Measurements from ENCODE around the gene DVL2. TPM values are rescaled to one million over a fixed set of nuclear protein-coding genes. Genes with fewer than 3 reads are reported as not detected.

DVL2 gene
- total RNA-seq, 2 donors from 2014 or later = 56.2 to 73.4 TPM

GRCh38 chr17:7228920-7229319, 5.4 kb downstream of the DVL2 start:
- no peak overlapping the region for H3K27ac Mint-ChIP-seq
- peaks cover 23 to 37% of the 10 kb centered on the region in 2 donors for H3K36me3 Mint-ChIP-seq
- ATAC-seq (no peak), DNase-seq (ENCODE audit: low spot score in 2 of 2) (no peak)
- no peaks in the 10 kb centered on the region for H3K9me3 Mint-ChIP-seq

GRCh38 chr17:7226721-7227710, 7.3 kb downstream of the DVL2 start:
- Mint-ChIP-seq H3K9me3 (no peaks in the 10 kb centered on the region), H3K36me3 (peaks cover 8 to 28% of the 10 kb centered on the region in 2 donors), H3K27ac (peak overlapping the region in 1 of 2 donors; percentile 59)
- ATAC-seq (peak in 1 of 2 donors; percentile 7), DNase-seq (ENCODE audit: low spot score in 2 of 2) (no peak)

- Mint-ChIP-seq H3K36me3 (peaks cover 14 to 32% of the 10 kb centered on the region in 2 donors), H3K9me3 (no peaks in the 10 kb centered on the region), H3K27ac (peak overlapping the region in 1 of 2 donors; percentile 59)
- ATAC-seq (no peak), DNase-seq (ENCODE audit: low spot score in 2 of 2) (no peak)
Observed at GRCh38 chr17:7225711-7226331, 8.5 kb downstream of the DVL2 start.

- DNase-seq (ENCODE audit: low spot score in 2 of 2) (no peak), ATAC-seq (no peak)
- Mint-ChIP-seq H3K36me3 (peaks cover 20 to 43% of the 10 kb centered on the region in 2 donors), H3K27ac (no peak overlapping the region), H3K9me3 (no peaks in the 10 kb centered on the region)
Observed at GRCh38 chr17:7224661-7225111, 9.6 kb downstream of the DVL2 start.

- ATAC-seq (no peak), DNase-seq (ENCODE audit: low spot score in 2 of 2) (no peak)
- Mint-ChIP-seq H3K9me3 (no peaks in the 10 kb centered on the region), H3K27ac (no peak overlapping the region), H3K36me3 (peaks cover 20 to 41% of the 10 kb centered on the region in 2 donors)
Observed at GRCh38 chr17:7224110-7224509, 10.2 kb downstream of the DVL2 start.

- no peak for ATAC-seq
- DNase-seq (ENCODE audit: low spot score in 2 of 2) = no peak
- H3K27ac Mint-ChIP-seq = peak overlapping the region; percentile 1 to 10
- no peaks in the 10 kb centered on the region for H3K9me3 Mint-ChIP-seq
- H3K36me3 Mint-ChIP-seq = peaks cover 20 to 36% of the 10 kb centered on the region in 2 donors
Observed at GRCh38 chr17:7223375-7223774, 10.9 kb downstream of the DVL2 start.

- ATAC-seq (no peak), DNase-seq (ENCODE audit: low spot score in 2 of 2) (no peak)
- Mint-ChIP-seq H3K9me3 (no peaks in the 10 kb centered on the region), H3K27ac (no peak overlapping the region), H3K36me3 (peaks cover 16 to 32% of the 10 kb centered on the region in 2 donors)
Observed at GRCh38 chr17:7222972-7223292, 11.4 kb downstream of the DVL2 start.

- Mint-ChIP-seq H3K27ac (peak overlapping the region in 1 of 2 donors; percentile 72), H3K9me3 (no peaks in the 10 kb centered on the region), H3K36me3 (peaks cover 14 to 29% of the 10 kb centered on the region in 2 donors)
- DNase-seq (ENCODE audit: low spot score in 2 of 2) (no peak), ATAC-seq (no peak)
Observed at GRCh38 chr17:7222093-7222971, 12.0 kb downstream of the DVL2 start.

GRCh38 chr17:7221278-7222092, 12.8 kb downstream of the DVL2 start:
- DNase-seq (ENCODE audit: low spot score in 2 of 2) = no peak
- no peak for ATAC-seq
- Mint-ChIP-seq H3K9me3 (no peaks in the 10 kb centered on the region), H3K36me3 (peaks cover 14 to 29% of the 10 kb centered on the region in 2 donors), H3K27ac (peak overlapping the region; percentile 89 to 92)

- ATAC-seq = peak; percentile 44 to 53
- peak in 1 of 2 donors; percentile 68 for DNase-seq (ENCODE audit: low spot score in 2 of 2)
- Mint-ChIP-seq H3K36me3 (peaks cover 14 to 29% of the 10 kb centered on the region in 2 donors), H3K9me3 (no peaks in the 10 kb centered on the region), H3K27ac (peak overlapping the region; percentile 89 to 92)
Observed at GRCh38 chr17:7220593-7221277, 13.6 kb downstream of the DVL2 start.

- ATAC-seq (peak; percentile 81 to 87), DNase-seq (ENCODE audit: low spot score in 2 of 2) (peak; percentile 82 to 89)
- H3K36me3 Mint-ChIP-seq = peaks cover 14 to 29% of the 10 kb centered on the region in 2 donors
- no peaks in the 10 kb centered on the region for H3K9me3 Mint-ChIP-seq
- H3K27ac Mint-ChIP-seq = peak within 1 kb of the TSS; percentile 89 to 98
Observed at GRCh38 chr17:7219812-7220592, 14.3 kb downstream of the DVL2 start, which contains the start of the genes ACADVL and DLG4. TSS of gene ACADVL (plus strand) at chr17:7219938. CDS start at chr17:7219985, 47 bp downstream. TSS of gene DLG4 (minus strand) at chr17:7219836.

- ATAC-seq (no peak), DNase-seq (ENCODE audit: low spot score in 2 of 2) (no peak)
- H3K9me3 Mint-ChIP-seq = no peaks in the 10 kb centered on the region
- H3K36me3 Mint-ChIP-seq = peaks cover 14 to 29% of the 10 kb centered on the region in 2 donors
- peak overlapping the region; percentile 89 to 98 for H3K27ac Mint-ChIP-seq
Observed at GRCh38 chr17:7219229-7219811, 15.0 kb downstream of the DVL2 start.

- peak overlapping the region; percentile 27 to 89 for H3K27ac Mint-ChIP-seq
- H3K36me3 Mint-ChIP-seq = peaks cover 14 to 25% of the 10 kb centered on the region in 2 donors
- no peak for DNase-seq (ENCODE audit: low spot score in 2 of 2)
Observed at GRCh38 chr17:7218758-7219157, 15.6 kb downstream of the DVL2 start.

GRCh38 chr17:7218166-7218565, 16.2 kb downstream of the DVL2 start:
- peaks cover 14 to 20% of the 10 kb centered on the region in 2 donors for H3K36me3 Mint-ChIP-seq
- no peak for ATAC-seq
- peak overlapping the region in 1 of 2 donors; percentile 89 for H3K27ac Mint-ChIP-seq
- H3K9me3 Mint-ChIP-seq = no peaks in the 10 kb centered on the region
- no peak for DNase-seq (ENCODE audit: low spot score in 2 of 2)

More at GRCh38 chr17:7218758-7219157, 15.6 kb downstream of the DVL2 start:
- ATAC-seq = no peak
- no peaks in the 10 kb centered on the region for H3K9me3 Mint-ChIP-seq

Measured in activated naive CD4-positive, alpha-beta T cell treated with anti-CD3 and anti-CD28 coated beads, Interleukin-2, amount 50 U/mL, for 72 hours (primary cell).